DMS 273 (cell line): ENCODE results near the gene NPHP3.
"Not testable (repeated sequence)": the region's sequence is repeated elsewhere in the genome, so short reads cannot be mapped to it uniquely, and the experiment has no call there.

Experiments used
- DNase-seq: peaks from one replicate; lab custom pipeline; 2025; ENCODE audit not compliant: unreplicated experiment; lab: John Stamatoyannopoulos, UW

The NPHP3 gene, protein sequence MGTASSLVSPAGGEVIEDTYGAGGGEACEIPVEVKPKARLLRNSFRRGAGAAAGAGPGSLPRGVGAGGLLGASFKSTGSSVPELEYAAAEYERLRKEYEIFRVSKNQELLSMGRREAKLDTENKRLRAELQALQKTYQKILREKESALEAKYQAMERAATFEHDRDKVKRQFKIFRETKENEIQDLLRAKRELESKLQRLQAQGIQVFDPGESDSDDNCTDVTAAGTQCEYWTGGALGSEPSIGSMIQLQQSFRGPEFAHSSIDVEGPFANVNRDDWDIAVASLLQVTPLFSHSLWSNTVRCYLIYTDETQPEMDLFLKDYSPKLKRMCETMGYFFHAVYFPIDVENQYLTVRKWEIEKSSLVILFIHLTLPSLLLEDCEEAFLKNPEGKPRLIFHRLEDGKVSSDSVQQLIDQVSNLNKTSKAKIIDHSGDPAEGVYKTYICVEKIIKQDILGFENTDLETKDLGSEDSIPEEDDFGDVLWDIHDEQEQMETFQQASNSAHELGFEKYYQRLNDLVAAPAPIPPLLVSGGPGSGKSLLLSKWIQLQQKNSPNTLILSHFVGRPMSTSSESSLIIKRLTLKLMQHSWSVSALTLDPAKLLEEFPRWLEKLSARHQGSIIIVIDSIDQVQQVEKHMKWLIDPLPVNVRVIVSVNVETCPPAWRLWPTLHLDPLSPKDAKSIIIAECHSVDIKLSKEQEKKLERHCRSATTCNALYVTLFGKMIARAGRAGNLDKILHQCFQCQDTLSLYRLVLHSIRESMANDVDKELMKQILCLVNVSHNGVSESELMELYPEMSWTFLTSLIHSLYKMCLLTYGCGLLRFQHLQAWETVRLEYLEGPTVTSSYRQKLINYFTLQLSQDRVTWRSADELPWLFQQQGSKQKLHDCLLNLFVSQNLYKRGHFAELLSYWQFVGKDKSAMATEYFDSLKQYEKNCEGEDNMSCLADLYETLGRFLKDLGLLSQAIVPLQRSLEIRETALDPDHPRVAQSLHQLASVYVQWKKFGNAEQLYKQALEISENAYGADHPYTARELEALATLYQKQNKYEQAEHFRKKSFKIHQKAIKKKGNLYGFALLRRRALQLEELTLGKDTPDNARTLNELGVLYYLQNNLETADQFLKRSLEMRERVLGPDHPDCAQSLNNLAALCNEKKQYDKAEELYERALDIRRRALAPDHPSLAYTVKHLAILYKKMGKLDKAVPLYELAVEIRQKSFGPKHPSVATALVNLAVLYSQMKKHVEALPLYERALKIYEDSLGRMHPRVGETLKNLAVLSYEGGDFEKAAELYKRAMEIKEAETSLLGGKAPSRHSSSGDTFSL (N-terminal part only)

DNA sequence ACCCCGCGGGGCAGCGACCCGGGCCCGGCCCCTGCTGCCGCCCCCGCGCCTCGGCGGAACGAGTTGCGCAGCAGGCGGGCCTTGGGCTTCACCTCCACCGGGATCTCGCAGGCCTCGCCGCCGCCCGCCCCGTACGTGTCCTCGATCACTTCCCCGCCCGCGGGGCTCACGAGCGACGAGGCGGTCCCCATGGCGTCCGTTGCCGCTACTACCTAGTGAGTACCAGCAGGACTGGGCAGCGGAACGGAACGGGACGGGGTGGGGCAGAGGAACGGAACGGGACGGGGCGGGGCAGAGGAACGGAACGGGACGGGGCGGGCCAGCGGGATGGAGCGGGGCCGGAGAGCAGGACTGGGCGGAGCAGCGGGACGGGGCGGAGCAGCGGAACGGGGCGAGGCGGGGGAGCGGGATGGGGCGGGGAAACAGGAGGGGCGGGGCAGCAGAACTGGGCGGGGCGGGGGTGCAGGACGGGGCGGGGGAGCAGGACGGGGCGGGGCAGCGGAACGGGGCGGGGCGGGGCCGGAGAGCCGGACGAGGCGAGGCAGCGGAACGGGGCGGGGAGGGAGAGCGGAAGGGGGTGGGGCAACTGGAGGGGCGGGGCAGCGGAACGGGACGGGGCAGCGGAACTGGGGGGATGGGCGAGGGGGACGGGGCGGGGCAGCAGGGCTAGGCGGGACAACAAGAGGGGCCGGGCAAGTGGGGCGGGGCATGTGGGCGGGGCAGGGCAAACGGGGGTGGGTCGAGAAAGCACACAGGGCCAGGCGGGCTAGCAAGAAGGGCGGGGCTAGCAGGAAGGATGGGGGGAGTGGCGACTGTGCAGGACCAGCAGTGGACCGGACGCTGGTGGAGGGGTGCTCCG, at the start of gene NPHP3:
NPHP3 (minus strand) TSS at position 245 of the 859 bp plus-strand sequence; CDS start at position 191, 54 bp downstream.
- DNase-seq = peak; percentile 98

GRCh38 chr3:132758740-132759139, 36.5 kb upstream of the NPHP3 start:
- DNase-seq = no peak

- peak; percentile 7 for DNase-seq
These were observed 34.0 kb upstream of the NPHP3 start for GRCh38 chr3:132756108-132756650.

DNA sequence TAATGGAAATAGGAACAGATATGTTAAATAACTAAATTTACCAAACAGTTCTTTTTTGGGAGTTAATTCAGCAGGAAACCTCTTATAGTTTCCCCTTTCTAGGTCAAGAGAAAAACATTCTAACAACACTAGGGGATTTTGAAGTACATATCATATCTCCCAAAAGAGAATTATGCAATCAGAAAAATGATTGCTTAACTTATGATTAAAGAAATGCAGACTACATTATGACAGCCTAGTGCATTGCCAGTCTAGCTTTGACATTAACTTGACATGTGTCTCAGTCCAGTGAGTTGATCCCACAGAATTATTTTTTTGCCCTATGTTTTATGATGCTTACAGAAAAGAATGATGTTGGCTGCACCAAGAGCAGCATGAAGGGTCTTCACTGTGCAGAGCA, 31.7 kb upstream of the NPHP3 start:
- DNase-seq = no peak

- DNase-seq = no peak
These were observed 27.6 kb upstream of the NPHP3 start for GRCh38 chr3:132749786-132750185.

- DNase-seq = not testable (repeated sequence)
These were observed 24.5 kb upstream of the NPHP3 start for GRCh38 chr3:132746720-132747119.

DNA sequence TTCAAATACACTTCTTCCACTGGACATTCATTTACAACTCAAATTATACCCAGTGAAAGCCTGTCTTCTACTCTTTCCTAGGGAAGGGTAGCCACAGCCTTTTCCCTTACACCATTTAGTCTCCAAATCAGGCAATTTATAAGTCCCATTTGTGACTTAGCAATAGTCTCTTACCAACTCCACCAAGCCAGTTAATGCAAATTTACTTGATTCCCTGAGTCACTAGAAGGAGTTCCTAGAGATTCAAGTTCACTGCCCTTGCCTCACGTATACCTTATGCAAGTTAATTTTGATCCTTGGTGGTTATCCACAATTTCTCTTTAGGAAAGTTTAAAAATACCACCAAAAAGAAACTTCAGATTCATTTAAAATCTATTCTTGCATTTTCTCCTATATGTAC, 16.1 kb upstream of the NPHP3 start:
- DNase-seq = no peak

DNA sequence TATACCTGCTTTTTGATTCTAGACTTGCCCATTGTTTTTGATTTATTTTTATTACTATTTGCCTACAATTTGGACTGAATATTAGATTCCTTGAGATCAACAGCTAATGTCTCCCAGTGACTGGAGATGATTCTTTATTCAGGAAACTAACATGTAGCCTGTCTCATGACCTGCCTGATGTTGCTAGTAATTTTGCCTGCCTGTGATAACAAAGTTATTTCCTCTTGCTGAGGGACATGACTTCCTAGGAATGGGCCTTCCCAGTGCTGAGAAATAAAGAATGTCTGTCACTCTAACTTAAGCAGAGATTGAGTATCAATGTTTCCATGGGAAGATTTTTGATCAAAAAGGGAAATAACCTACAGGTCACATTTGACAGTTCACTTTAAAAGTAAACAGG, 13.4 kb upstream of the NPHP3 start:
- no peak for DNase-seq

- peak; percentile 77 for DNase-seq
These were observed 8.8 kb upstream of the NPHP3 start for GRCh38 chr3:132730891-132731580.

GRCh38 chr3:132726341-132726823, 4.2 kb upstream of the NPHP3 start:
- peak; percentile 67 for DNase-seq

DNA sequence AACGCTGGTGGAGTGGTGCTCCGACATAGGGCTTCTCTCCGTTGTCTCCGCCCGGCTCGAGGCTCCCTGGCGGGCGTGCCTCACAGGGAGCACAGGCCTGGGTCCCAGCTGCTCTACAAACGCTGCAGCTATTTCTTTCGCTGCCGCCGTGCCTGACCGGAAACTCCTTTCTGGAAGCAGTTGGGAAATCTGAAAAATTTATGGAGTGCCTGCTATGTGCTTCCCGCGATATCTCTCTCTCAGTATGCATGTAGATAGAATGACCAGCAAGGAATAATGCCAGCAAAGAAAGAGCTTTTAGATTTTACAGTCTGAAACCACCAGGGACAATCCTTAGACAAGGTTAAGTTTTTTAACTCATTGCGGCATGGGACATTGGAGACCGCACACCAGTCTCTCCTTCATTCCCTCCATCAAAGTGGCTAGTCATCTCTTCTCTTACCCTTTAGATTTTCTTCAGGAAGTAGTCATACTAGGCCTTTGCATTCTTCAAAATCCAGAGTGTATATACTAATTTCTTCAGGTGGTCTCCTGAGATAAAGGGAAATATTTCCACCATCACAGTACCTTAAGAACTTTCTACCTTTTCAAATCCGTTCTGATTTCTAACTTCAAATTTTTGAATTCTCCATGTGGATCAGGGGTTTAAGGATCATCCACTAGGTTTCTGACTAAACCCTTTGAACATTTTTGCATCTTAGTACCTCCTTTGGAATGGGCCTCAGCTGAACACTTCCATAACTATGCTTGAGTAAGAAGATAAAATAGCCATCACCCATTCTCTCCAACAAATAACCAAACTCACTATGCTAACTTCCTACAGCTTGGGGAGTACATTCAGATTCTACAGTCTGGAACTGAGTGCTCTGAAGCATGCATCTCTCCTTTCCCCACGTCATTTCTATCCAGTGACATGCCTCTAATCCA, 1.1 kb upstream of the NPHP3 start:
- DNase-seq = no peak

DNA sequence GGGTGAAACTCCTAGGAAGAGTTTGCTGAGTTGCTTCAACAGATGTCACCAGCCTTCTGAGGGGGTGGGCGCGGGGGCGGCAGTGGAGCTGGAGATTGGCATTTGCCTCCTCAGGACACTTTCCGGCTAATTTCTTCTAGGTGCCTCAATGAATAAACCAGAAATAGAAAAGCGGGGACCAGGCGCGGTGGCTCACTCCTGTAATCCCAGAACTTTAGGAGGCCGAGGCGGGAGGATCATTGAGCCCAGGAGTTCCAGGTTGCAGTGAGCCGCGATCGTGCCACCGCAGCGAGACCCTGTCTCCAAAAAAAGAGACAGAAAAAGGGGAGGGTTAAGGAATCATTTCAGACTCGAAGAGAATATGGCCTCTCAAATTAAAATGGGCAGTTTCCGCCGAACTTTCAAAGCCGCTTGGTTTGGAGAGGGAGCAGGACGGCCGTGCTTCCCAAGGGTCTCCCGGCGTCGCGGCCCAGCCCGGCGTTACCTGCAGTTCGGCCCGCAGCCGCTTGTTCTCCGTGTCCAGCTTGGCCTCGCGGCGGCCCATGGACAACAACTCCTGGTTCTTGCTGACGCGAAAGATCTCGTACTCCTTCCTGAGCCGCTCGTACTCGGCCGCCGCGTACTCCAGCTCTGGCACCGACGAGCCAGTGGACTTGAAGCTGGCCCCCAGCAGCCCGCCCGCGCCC, 587 bp downstream of the NPHP3 start:
- peak; percentile 82 for DNase-seq

DNA sequence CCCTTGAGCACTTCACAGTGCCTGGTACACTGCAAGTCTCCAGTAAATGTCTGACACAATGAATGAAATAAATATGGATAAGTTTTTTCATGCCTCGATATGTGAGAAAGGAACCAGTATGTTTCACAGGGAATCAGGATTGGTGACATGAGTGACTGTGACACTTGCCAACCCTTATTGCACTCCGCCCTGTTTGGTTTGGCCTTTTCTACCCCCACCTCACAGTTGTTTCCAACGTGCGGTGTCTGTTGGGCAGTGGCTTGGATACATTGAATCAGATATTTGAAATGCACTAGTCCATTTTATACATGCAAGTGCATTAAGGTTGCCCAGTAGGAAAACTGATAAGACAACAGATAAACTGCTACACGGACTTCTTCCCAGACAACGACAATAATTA, 2.0 kb downstream of the NPHP3 start:
- no peak for DNase-seq

DNA sequence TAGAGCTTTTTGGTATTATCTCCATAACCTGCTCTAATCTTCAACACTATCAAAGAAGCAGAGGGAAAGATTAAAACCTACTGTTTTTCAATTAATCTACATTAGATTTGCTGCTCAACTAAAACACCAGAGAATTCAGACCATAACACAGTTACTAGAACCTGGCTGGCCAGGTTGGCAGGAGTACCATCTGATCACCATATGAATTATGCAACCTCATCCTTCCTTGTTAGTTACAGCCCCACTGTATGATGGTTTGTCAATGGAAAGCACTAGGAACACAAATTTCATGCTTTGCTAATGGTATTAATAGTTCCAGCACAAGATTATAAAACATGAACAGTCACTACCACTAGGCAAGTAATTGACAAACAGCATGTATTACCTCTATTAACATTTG, 5.8 kb downstream of the NPHP3 start:
- no peak for DNase-seq

GRCh38 chr3:132713977-132714727, 8.1 kb downstream of the NPHP3 start:
- DNase-seq = no peak

GRCh38 chr3:132710311-132710710, 11.9 kb downstream of the NPHP3 start:
- no peak for DNase-seq

DNA sequence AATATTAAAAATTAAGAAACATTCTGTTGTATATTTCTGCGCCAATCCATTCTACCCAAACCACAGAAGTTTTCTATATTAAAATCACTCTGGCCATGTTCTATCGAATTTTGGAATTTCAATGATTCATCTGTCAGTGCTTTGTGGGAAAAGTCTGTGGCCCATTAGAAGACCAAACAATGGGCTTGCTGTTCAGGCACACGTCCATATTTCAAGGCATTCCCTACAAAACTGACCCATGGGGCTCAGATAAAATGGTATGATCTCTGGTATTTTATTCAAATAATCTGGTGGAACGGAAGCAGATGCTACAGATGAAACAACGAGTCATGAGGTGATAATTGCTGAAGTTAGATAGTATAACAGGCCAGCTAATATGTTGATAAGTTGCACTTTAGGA, 12.4 kb downstream of the NPHP3 start:
- DNase-seq = no peak
